Kidney (tissue), 14 donors: Measurements from ENCODE around the gene RARG. TPM values are rescaled to one million over a fixed set of nuclear protein-coding genes. Genes with fewer than 3 reads are reported as not detected.

Source experiments
- DNase-seq, 5 donors: peaks; one replicate each; pipeline ENCODE4 v3.0.0-alpha.2; 2013 to 2020
- FAIRE-seq: peaks from 2 replicates; lab custom pipeline; 2012; peaks lifted over from hg19 to GRCh38; lab: Jason Lieb, UNC
- H3K27ac ChIP-seq, 2 donors: one replicate each; pipeline ENCODE4 v1.7.0; 2013; ENCODE audit warnings: low read depth in 2 of 2, low read length in 2 of 2, inconsistent platforms in 1 of 2
- H3K27me3 ChIP-seq: one replicate; pipeline ENCODE4 v1.7.1; 2013; ENCODE audit warnings: low read length, inconsistent platforms; ENCODE audit not compliant: control insufficient read depth, insufficient read depth
- H3K36me3 ChIP-seq, 3 donors: one replicate each; pipeline versions ENCODE4 v1.7.0 to v1.7.1; 2013; ENCODE audit warnings: low read length in 3 of 3, control low read depth in 1 of 3, inconsistent platforms in 1 of 3; ENCODE audit not compliant: insufficient read depth in 3 of 3, control insufficient read depth in 2 of 3
- H3K4me1 ChIP-seq, 3 donors: one replicate each; pipeline versions ENCODE4 v1.7.0 to v1.7.1; 2013; ENCODE audit warnings: low read length in 3 of 3, inconsistent platforms in 1 of 3, low read depth in 1 of 3; ENCODE audit not compliant: control insufficient read depth in 2 of 3, insufficient read depth in 2 of 3
- H3K4me3 ChIP-seq, 3 donors: one replicate each; pipeline versions ENCODE4 v1.7.0 to v1.8.1; 2013; ENCODE audit warnings: low read length in 3 of 3, control low read depth in 1 of 3, inconsistent platforms in 1 of 3
- H3K9ac ChIP-seq, 3 donors: one replicate each; pipeline versions ENCODE4 v1.7.0 to v1.7.1; 2013; ENCODE audit warnings: low read length in 3 of 3, control low read depth in 1 of 3, inconsistent platforms in 1 of 3
- H3K9me3 ChIP-seq, 3 donors: one replicate each; pipeline versions ENCODE4 v1.7.0 to v1.7.1; 2013; ENCODE audit warnings: low read length in 3 of 3, control low read depth in 1 of 3, inconsistent platforms in 1 of 3; ENCODE audit not compliant: control insufficient read depth in 2 of 3, insufficient read depth in 1 of 3
- intact Hi-C: fragments of 100-400 bp; cut with DNase I; formaldehyde crosslinking; loops from one replicate; pipeline ENCODE4 v1.11.1; 2022
- polyA plus RNA-seq: library from polyadenylated mRNA; stranded (reverse); fragments of 350-450 nt; fragmentation: Illumina TruSeq; extraction: RNeasy Lipid Tissue Mini Kit (QIAGEN cat#74804); gene quantifications from one replicate; pipeline ENCODE4 v1.2.3, GENCODE V29; 2014; ENCODE audit warnings: low read depth, low replicate concordance; ENCODE audit not compliant: insufficient read depth
- total RNA-seq: library from RNA; stranded (reverse); fragmentation: NEBNext Ultra II Directional; extraction: Animal tissue kit (Norgen Biotek cat#: 25700); gene quantifications from one replicate; pipeline ENCODE4 v1.2.1, GENCODE V29; 2021
- TF ChIP-seq, protein P1 (sequence below): IDR thresholded peaks from 3 replicates; pipeline ENCODE4 v1.5.1; 2012; ENCODE audit warnings: mild to moderate bottlenecking, moderate library complexity, borderline replicate concordance; ENCODE audit not compliant: insufficient read depth; ENCODE audit errors: extremely low read depth
- donor health status: control.
- donor health status: control.
- donor health status: control.
- donor health status: control.
- donor health status: control.
- donor health status: DM: yes; HTN: yes; CAD: no.
- donor health status: Normal renal cell carcinoma (clear cell type).

The RARG gene
- total and polyA plus RNA-seq, 2 donors from 2014 or later: 13.2 to 34.1 TPM

DNA sequence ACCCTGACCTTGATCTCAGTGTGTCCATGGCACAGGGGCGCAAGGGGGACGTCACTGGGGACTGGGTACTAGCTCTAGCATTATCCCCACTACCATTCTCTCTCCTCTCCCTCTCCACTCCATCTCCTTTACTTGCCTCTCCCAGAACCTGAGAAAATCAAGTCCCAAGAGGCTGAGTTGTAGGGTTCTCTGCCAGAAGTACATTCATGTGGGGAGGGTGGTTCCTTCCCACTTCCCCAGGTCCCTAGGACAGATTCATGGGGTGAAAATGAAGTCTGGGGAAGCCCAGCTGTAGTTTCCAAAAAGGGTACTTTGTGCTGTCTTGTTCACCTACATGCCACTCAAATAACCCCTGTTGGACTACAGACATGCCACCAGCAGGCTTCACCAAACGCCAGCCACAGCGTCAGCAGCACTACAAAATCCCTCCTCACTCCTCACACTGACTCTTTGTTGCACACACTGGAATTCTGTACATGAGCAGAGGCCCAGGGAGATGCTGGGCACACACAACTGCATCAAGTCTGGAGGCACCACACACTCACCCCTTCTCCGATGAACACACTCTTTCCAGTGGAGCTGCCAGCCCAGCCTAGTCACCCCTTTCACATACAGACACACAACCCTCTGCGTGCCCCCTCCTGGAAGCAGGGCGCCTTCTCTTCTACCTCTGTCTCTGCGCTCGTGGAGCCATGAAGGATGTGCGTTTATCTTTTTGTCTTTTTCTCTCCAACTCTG lies 6.9 kb downstream of the RARG start:
- no peaks in the 10 kb centered on the region for H3K36me3 ChIP-seq
- no peak overlapping the region for H3K9ac ChIP-seq
- peak overlapping the region in 1 of 2 donors; percentile 23 for H3K27ac ChIP-seq
- no peaks in the 10 kb centered on the region for H3K9me3 ChIP-seq
- DNase-seq (peak in 1 of 5 donors; percentile 12), FAIRE-seq (no peak)
- H3K27me3 ChIP-seq: no peaks in the 10 kb centered on the region
- intact Hi-C loops: no loop called here
- H3K4me3 ChIP-seq: no peak overlapping the region
- TF ChIP-seq, protein P1, sequence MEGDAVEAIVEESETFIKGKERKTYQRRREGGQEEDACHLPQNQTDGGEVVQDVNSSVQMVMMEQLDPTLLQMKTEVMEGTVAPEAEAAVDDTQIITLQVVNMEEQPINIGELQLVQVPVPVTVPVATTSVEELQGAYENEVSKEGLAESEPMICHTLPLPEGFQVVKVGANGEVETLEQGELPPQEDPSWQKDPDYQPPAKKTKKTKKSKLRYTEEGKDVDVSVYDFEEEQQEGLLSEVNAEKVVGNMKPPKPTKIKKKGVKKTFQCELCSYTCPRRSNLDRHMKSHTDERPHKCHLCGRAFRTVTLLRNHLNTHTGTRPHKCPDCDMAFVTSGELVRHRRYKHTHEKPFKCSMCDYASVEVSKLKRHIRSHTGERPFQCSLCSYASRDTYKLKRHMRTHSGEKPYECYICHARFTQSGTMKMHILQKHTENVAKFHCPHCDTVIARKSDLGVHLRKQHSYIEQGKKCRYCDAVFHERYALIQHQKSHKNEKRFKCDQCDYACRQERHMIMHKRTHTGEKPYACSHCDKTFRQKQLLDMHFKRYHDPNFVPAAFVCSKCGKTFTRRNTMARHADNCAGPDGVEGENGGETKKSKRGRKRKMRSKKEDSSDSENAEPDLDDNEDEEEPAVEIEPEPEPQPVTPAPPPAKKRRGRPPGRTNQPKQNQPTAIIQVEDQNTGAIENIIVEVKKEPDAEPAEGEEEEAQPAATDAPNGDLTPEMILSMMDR: no peak
- H3K4me1 ChIP-seq: peaks cover 5 to 22% (median 8%) of the 10 kb centered on the region in 3 donors

DNA sequence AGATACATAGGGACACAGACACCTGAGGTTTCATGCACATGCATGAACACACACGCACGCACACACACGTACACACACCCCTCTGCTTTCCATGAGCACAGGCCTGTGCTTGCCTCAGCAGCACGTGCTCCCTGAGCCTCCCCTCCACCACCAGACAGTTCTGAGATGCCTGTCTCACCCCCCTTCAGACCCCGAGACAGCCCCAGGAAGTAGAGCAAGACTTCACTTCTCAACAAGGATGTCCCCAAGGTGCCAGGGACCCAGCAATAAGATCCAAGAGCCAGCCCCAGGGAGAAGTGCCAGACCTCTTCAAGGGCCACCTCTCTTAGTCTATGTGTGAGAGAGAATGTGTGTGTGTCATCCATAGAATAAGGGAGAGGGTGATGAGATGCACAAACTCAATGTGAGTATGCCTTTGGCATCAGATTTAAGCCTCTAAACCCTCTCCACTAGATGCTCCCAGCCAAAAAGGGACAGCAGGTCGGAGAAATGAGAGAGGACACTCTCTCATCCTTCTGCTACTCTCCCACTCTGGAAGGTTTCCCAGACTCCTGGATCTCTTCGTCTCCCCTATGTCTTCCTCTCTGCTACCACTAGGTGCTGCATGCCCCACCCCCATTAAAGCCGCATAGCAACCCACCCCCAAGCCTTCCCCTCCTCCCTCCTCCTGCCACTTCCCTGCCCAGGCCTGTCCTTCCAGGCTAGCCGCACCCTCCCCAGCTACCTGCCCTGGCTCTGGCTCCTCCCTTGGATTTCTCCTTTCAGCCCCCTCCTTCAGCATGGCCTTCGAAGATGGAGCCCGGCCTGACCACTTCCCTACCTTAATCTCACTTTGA lies 7.7 kb downstream of the RARG start:
- intact Hi-C loops: no loop called here
- TF ChIP-seq, protein P1: no peak
- peak overlapping the region in 1 of 2 donors; percentile 23 for H3K27ac ChIP-seq
- H3K36me3 ChIP-seq: no peaks in the 10 kb centered on the region
- no peak overlapping the region for H3K4me3 ChIP-seq
- FAIRE-seq (no peak), DNase-seq (peak in 3 of 5 donors; percentile 36 to 68 (median 61))
- peaks cover 5 to 22% (median 8%) of the 10 kb centered on the region in 3 donors for H3K4me1 ChIP-seq
- H3K9ac ChIP-seq: peak overlapping the region in 1 of 3 donors; percentile 13
- H3K27me3 ChIP-seq: peaks cover 2% of the 10 kb centered on the region
- H3K9me3 ChIP-seq: no peaks in the 10 kb centered on the region

DNA sequence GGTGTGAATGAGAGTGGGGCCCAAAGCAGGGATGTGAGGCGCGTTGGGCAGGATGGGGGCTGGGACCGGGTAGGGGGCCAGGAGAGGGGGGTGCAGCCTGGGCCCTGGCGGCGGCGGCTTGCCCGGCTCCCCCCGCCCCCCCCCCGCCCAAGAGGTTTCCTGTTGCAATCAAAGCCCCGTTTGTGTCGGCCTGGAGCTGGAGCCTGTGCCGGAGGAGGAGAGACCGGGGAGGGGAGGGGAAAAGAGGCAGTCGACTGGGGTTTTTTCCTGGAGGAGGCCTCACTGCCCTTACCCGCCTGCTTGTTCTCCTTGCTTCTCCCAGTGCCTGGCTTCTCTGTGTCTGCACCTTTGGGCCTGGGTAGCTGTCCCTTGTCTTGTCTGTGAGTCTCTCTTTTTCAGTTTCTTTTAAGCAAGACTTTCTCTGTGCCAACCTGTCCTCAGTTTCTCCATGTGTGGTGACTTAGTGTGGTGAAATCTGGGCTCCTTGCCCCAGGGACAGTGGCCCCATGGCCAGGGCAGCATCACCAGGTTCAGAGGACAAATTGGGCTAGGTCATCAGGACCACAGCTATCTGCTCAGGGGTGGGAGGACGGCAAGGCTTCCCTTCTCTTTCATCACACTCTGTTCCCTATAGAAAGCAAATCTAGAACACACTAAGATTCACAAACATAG lies 8.5 kb downstream of the RARG start:
- Histone ChIP-seq H3K9ac (peak overlapping the region in 2 of 3 donors; percentile 13 to 20), H3K4me3 (no peak overlapping the region), H3K4me1 (peaks cover 5 to 22% (median 8%) of the 10 kb centered on the region in 3 donors), H3K27ac (peak overlapping the region in 1 of 2 donors; percentile 66), H3K27me3 (peaks cover 2% of the 10 kb centered on the region), H3K36me3 (no peaks in the 10 kb centered on the region), H3K9me3 (no peaks in the 10 kb centered on the region)
- FAIRE-seq (no peak), DNase-seq (peak; percentile 56 to 85 (median 74))
- intact Hi-C loops: no loop called here
- TF ChIP-seq, protein P1: no peak
